Endothelial cell of coronary artery (primary cell): ENCODE results near the gene NFE2. TPM values are rescaled to one million over a fixed set of nuclear protein-coding genes. Genes with fewer than 3 reads are reported as not detected.

Source experiments
- total RNA-seq: library from RNA; depleted of rRNA; stranded (reverse); fragments of >200 nt; gene quantifications from 2 replicates; pipeline ENCODE4 v1.2.3, GENCODE V29; 2014

NFE2 gene
- not detected in 2 replicates for total RNA-seq

DNA sequence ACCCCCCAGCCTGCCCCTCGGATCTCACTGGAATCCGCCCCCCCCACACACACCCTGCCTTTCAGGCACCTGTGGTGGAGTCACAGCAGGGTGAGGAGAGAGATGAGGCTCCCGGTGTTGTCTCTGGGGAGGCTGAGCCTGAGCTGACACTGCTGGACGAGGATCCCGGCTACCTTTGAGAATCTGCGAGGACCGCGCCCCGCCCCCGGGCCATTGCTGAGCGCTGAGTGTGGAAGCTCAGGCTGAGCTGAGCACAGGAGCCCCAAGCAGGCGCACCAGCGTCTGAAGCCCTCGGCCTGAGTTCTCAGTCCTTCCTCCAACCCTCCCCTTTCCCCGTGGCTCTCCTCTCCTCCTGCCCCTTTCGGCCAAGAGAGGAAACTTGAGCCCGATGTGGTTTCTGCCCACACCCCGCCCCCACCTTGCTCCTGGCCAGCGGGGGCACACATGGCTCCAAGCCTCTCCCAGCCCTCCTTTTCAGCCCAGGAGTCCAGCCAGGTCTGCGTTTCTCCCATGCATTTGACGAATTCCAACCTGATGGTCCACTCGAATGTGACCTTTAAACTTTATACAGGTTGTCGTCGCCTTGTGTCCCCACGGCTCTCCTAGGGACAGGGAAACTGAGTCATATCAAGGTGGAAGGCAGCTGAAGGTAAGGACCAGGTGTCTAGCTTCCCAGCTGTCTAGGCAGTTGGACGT is at the start of gene NFE2:
TSS of gene NFE2 (minus strand) at position 284 of the 696 bp plus-strand sequence. CDS start 5,767 bp downstream, outside the sequence.

DNA sequence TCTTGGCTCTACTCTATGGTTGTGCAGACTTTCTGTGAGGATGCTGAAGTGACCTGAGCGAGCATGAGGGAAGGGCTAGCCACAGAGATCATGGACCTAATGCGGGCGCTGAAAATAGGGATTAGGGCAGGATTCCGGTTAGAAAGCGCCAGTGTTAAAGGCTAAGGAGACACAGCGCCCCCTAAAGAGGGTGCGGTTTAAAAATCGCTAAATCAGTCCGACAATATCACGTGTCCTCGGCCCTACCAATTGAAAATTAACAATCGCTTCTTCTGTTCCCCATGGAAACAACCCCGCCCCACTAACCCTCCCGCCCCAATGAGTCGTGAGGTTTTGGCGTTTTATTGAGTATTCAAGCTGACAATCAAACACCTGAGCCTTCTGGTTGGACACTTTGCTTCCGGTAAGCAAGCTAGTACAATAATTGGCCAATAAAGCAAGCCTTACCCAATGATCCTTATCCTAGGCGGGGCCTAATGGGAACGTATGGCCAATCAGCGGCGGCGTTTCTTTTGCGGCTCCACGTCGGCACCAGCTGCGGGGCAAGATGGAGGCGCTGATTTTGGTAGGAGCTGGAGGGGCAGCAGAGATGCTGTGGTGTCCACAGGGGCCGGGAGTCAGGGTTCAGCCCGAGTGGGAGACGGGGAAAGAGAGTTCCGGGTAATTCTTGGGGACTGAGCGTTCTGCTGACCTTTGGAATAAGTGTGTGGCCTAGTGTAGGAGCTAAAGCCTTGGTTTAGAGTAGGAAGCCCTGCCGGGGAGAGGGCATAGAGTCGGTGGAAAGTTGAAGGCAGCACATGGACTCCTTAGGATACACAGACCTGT is 24.0 kb upstream of the NFE2 start, which contains the start of gene COPZ1:
TSS of gene COPZ1 (plus strand) at position 515 of the 825 bp plus-strand sequence. CDS start at position 548, 33 bp downstream.

GRCh38 chr12:54280468-54281260 is 20.2 kb downstream of the NFE2 start, which contains the start of gene HNRNPA1:
Gene HNRNPA1 (plus strand): TSS chr12:54280726. CDS start chr12:54280808, 82 bp downstream.

DNA sequence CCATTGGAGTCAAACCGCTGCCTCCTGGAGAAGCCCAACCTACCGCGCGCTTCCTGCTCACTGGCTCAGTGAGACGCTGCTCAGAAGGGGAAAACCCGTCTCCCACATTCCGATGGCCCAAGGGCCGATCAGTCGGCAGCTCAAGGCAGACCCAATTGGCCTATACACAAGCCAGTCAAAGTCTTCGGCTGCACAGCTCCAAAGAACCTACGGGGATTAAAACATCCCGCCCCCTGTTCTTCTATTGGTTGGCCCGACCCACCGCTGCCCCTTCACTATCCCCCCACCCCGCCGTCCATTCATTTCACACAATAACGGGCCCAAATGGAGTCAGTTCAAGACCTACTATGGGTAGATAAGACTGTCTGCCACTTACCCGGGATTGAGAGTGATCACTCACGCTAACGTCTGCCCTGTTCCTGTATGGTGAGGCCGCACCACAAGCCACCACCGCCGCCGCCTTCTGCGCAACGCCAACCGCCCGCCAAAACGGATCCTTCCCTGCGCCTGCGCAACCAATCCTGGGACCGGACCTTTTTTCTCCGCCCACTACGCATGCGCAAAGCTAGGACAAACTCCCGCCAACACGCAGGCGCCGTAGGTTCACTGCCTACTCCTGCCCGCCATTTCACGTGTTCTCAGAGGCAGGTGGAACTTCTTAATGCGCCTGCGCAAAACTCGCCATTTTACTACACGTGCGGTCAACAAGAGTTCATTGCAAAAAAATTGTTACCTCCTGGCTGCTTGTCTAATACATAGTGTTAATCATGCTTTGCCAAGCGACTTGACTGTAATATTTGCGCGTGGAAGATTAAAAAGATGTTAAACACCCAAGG is 21.0 kb downstream of the NFE2 start, which contains the start of gene CBX5:
TSS of gene CBX5 (minus strand) at position 491 of the 836 bp plus-strand sequence. CDS start 22,472 bp downstream, outside the sequence.

Other genes starting within 250 kb of the NFE2 start
- gene HOXC4, start 247.2 kb downstream of the NFE2 start, total RNA-seq = not detected in 2 replicates
- gene SMUG1, start 112.0 kb downstream of the NFE2 start, total RNA-seq = 14.6 and 18.2 TPM in 2 replicates
- gene CBX5, start 20.9 kb downstream of the NFE2 start, total RNA-seq = 25.4 and 27.4 TPM in 2 replicates
- gene HNRNPA1, start 20.3 kb downstream of the NFE2 start, total RNA-seq = 570 and 594 TPM in 2 replicates
- 94.7 and 96.9 TPM in 2 replicates for gene COPZ1, start 24.1 kb upstream of the NFE2 start, total RNA-seq
- gene GPR84, start 63.5 kb upstream of the NFE2 start, total RNA-seq = under 0.01 TPM in 1 of 2 replicates, not detected in the other
- 0.45 and 1.1 TPM in 2 replicates for gene ZNF385A, start 83.7 kb upstream of the NFE2 start, total RNA-seq
- gene ITGA5, start 118.3 kb upstream of the NFE2 start, total RNA-seq = 714 and 1,111 TPM in 2 replicates
- 1.7 TPM in 1 of 2 replicates, not detected in the other for gene GTSF1, start 172.6 kb upstream of the NFE2 start, total RNA-seq
- gene NCKAP1L, start 196.7 kb upstream of the NFE2 start, total RNA-seq = under 0.01 and 0.27 TPM in 2 replicates
- gene PDE1B, start 248.6 kb upstream of the NFE2 start, total RNA-seq = not detected in 2 replicates